ENCODE results near the gene ZFP90. TPM values are rescaled to one million over a fixed set of nuclear protein-coding genes. Genes with fewer than 3 reads are reported as not detected.

The ZFP90 gene
- total RNA-seq, 1 experiment from 2014 or later = 21.8 TPM

DNA sequence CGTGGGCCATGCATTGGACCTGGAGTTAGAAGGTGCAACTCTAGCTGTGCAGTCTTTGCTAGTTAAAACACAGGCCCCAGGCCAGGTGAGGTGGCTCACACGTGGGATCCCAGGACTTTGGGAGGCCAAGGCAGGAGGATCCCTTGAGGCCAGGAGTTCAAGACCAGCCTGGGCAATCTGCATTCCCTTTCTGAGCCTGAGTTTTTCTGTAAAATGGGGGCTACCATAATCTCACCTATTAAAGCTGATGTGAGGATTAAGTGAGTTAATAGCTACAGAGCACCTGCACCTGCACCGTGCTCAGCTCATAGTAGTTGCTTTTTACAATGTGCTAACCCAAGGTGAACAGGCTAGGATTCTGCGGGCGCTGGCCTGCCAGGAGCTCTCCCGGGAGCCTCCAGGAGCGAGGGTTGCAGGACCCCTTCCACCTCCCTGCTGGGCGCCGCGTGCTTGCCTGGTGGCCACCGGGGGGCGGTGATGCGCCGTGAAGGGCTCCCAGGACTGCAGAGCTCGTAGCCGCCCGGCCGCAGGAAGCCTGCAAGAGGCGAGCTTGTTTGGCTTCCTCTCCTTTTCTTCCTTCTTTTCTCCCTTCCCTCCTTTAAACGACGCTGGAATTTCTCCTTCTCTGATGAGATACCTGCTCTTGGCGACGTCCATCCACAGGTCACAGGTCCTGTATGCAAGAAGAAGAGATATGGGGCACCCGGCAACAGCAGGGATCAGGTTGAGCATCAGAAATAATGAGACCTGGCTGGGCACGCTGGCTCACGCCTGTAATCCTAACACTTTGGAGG is 51.3 kb downstream of the ZFP90 start (continued):
- TF ChIP-seq, protein P1, sequence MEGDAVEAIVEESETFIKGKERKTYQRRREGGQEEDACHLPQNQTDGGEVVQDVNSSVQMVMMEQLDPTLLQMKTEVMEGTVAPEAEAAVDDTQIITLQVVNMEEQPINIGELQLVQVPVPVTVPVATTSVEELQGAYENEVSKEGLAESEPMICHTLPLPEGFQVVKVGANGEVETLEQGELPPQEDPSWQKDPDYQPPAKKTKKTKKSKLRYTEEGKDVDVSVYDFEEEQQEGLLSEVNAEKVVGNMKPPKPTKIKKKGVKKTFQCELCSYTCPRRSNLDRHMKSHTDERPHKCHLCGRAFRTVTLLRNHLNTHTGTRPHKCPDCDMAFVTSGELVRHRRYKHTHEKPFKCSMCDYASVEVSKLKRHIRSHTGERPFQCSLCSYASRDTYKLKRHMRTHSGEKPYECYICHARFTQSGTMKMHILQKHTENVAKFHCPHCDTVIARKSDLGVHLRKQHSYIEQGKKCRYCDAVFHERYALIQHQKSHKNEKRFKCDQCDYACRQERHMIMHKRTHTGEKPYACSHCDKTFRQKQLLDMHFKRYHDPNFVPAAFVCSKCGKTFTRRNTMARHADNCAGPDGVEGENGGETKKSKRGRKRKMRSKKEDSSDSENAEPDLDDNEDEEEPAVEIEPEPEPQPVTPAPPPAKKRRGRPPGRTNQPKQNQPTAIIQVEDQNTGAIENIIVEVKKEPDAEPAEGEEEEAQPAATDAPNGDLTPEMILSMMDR (IDR thresholded peaks at IDR 0.05 in 2 of 3, conservative IDR thresholded peaks at IDR 0.05 in 1 of 3; ENCODE audit: borderline replicate concordance in 1 of 3, insufficient read depth in 1 of 3, low read depth in 2 of 3, low read length in 2 of 3) = peak; percentile 85 to 90 (median 85)
- TF ChIP-seq CBX3 (IDR thresholded peaks at IDR 0.05; ENCODE audit: low read depth) (no peak), ZFX (IDR thresholded peaks at IDR 0.05) (no peak), JUND (IDR thresholded peaks at IDR 0.05) (no peak)

DNA sequence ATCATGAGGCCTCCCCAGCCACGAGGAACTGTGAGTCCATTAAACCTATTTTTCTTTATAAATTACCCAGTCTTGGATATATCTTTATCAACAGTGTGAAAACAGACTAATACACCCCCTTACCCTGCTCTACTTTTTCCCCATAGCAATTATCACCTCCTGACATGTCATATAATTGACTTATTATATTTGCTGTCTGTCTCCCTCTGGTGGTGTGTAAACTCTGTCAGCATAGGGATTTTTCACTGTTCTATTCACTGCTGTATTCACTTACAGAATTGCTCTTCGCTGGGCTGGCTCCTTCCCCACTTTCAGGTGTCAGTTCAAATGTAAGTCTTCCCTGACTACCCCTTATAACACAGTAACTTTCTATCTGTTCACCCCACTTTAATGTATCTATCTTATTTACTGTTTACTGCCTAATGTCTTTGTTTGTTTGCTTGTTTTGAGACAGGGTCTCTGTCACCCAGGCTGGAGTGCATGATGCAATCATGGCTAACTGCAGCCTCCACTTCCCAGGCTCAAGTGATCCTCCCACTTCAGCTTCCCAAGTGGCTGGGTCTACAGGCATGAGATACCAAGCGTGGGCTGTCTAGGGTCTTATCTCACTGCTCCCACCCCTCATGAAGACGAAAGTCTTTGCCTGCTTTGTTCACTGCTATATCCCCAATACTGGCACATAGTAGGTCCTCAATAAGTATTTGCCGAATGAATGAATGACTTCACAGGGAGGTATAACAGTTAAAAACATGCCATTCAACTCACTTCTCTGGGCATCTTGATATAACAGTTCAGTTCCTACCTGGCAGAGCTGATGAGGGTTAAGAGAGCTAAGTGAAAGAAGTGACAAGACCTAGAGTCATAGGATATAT is 53.6 kb downstream of the ZFP90 start:
- Histone ChIP-seq H2AFZ (ENCODE audit: low read depth, low read length, poor library complexity, severe bottlenecking) (no peak overlapping the region), H3K27me3 (ENCODE audit: insufficient read depth, low read length) (no peaks in the 10 kb centered on the region), H3K9me2 (ENCODE audit: insufficient read depth) (no peaks in the 10 kb centered on the region), H3K9me3 (ENCODE audit: control insufficient read depth in 1 of 2, insufficient read depth in 1 of 2, low read depth in 1 of 2, low read length in 2 of 2) (no peaks in the 10 kb centered on the region), H3K79me2 (ENCODE audit: insufficient read depth, low read length) (no peaks in the 10 kb centered on the region), H3K36me3 (ENCODE audit: control insufficient read depth in 1 of 2, insufficient read depth in 2 of 2, low read length in 2 of 2) (no peaks in the 10 kb centered on the region), H4K20me1 (ENCODE audit: insufficient read depth) (no peaks in the 10 kb centered on the region), H3K27ac (ENCODE audit: low read depth, low read length) (no peak overlapping the region), H3K9ac (ENCODE audit: low read length) (no peak overlapping the region), H3K4me2 (ENCODE audit: low read length) (no peak overlapping the region), H3K4me3 (replicated peaks in 1 of 2; ENCODE audit: low read depth in 1 of 2, low read length in 2 of 2) (no peak overlapping the region), H3K4me1 (ENCODE audit: control insufficient read depth in 1 of 2, insufficient read depth in 2 of 2, low read length in 2 of 2) (peaks cover 0 to 9% of the 10 kb centered on the region in 2 experiments; a peak in 3 of 4 replicates)
- ChIA-PET RAD21 (ENCODE audit: low non-redundant PET in 1 of 2, low total read pairs in 2 of 2, uncharacterized antibody in 2 of 2, unreplicated experiment in 2 of 2) (no interaction called here), POLR2A (no interaction called here), CTCF (interaction anchor here (0.6 kb wide), 1 partner anchor 30 kb away, joined by 3 read pairs; no protein-coding TSS in a partner anchor)
- TF ChIP-seq, protein P2, sequence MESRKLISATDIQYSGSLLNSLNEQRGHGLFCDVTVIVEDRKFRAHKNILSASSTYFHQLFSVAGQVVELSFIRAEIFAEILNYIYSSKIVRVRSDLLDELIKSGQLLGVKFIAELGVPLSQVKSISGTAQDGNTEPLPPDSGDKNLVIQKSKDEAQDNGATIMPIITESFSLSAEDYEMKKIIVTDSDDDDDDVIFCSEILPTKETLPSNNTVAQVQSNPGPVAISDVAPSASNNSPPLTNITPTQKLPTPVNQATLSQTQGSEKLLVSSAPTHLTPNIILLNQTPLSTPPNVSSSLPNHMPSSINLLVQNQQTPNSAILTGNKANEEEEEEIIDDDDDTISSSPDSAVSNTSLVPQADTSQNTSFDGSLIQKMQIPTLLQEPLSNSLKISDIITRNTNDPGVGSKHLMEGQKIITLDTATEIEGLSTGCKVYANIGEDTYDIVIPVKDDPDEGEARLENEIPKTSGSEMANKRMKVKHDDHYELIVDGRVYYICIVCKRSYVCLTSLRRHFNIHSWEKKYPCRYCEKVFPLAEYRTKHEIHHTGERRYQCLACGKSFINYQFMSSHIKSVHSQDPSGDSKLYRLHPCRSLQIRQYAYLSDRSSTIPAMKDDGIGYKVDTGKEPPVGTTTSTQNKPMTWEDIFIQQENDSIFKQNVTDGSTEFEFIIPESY (IDR thresholded peaks at IDR 0.05; ENCODE audit: extremely low read depth, insufficient replicate concordance, low read length) = no peak
- TF ChIP-seq ZNF274 (IDR thresholded peaks at IDR 0.05; ENCODE audit: low read depth, low read length) (no peak), ATF3 (IDR thresholded peaks at IDR 0.05) (no peak), CBX3 (IDR thresholded peaks at IDR 0.05; ENCODE audit: low read depth) (0 out of 2 replicates have a peak, but pooled peaks have one; percentile 12), CEBPB (IDR thresholded peaks at IDR 0.05; ENCODE audit: low read depth) (no peak), SRF (IDR thresholded peaks at IDR 0.05; ENCODE audit: low read depth) (no peak), FOSL1 (IDR thresholded peaks at IDR 0.05; ENCODE audit: low read depth) (no peak), POLR2A (IDR thresholded peaks at IDR 0.05; ENCODE audit: borderline replicate concordance, extremely low read depth, insufficient read depth, insufficient read length) (no peak), RAD21 (IDR thresholded peaks at IDR 0.05; ENCODE audit: low read depth) (peak; percentile 31; the same call in 1 of the 2 replicates)
- TF ChIP-seq, protein P1 (IDR thresholded peaks at IDR 0.05 in 2 of 3, conservative IDR thresholded peaks at IDR 0.05 in 1 of 3; ENCODE audit: borderline replicate concordance in 1 of 3, insufficient read depth in 1 of 3, low read depth in 2 of 3, low read length in 2 of 3) = peak in 2 of 3 experiments; percentile 40 to 62; a peak in 3 of 6 replicates
- no peak for ATAC-seq
- intact Hi-C loops (cut with micrococcal nuclease) = loop anchor here (5.0 to 10.0 kb wide), 2 partner anchors 312 to 530 kb away; no protein-coding TSS in a partner anchor
- no peak for DNase-seq (ENCODE audit: low read depth, low spot score)
- BruUV-seq (replicated peaks) = no TSS peak
